GM21786 (cell line): ENCODE results near the gene FLAD1.
"Not testable (repeated sequence)": the region's sequence is repeated elsewhere in the genome, so short reads cannot be mapped to it uniquely, and the experiment has no call there.

ENCODE experiments used
- ATAC-seq: cut with Tn5 transposase; IDR thresholded peaks from one replicate; pipeline ENCODE4 v1.9.1; 2021; ENCODE audit not compliant: unreplicated experiment

FLAD1 gene

GRCh38 chr1:154967331-154967950 is 15.7 kb upstream of the FLAD1 start:
- no peak for ATAC-seq

- ATAC-seq, result no peak
These were observed 14.4 kb upstream of the FLAD1 start for GRCh38 chr1:154968731-154969130.

GRCh38 chr1:154969246-154969645 is 13.9 kb upstream of the FLAD1 start:
- ATAC-seq, result no peak

- ATAC-seq, result no peak
These were observed 13.2 kb upstream of the FLAD1 start for GRCh38 chr1:154969860-154970452.

GRCh38 chr1:154970631-154971340 is 12.4 kb upstream of the FLAD1 start, which contains the start of gene SHC1:
Gene SHC1, minus strand, starts transcription at chr1:154970747. Its CDS starts 221 bp downstream, at chr1:154970526.
- ATAC-seq, result no peak

- ATAC-seq, result no peak
These were observed 11.7 kb upstream of the FLAD1 start for GRCh38 chr1:154971341-154971998.

GRCh38 chr1:154972213-154972516 is 11.0 kb upstream of the FLAD1 start:
- ATAC-seq, result no peak

GRCh38 chr1:154972517-154973343 is 10.4 kb upstream of the FLAD1 start:
- no peak for ATAC-seq

- ATAC-seq, result peak; percentile 21
These were observed 9.6 kb upstream of the FLAD1 start for GRCh38 chr1:154973344-154974101.

- peak; percentile 77 for ATAC-seq
These were observed 8.9 kb upstream of the FLAD1 start, which contains the start of gene CKS1B for GRCh38 chr1:154974102-154974807. Gene CKS1B, plus strand, starts transcription at chr1:154974681. Its CDS starts 65 bp downstream, at chr1:154974746.

GRCh38 chr1:154974808-154975408 is 8.2 kb upstream of the FLAD1 start:
- peak; percentile 43 for ATAC-seq

- ATAC-seq, result no peak
These were observed 7.6 kb upstream of the FLAD1 start for GRCh38 chr1:154975409-154976059.

GRCh38 chr1:154977762-154978161 is 5.4 kb upstream of the FLAD1 start:
- ATAC-seq, result not testable (repeated sequence)

- ATAC-seq, result no peak
These were observed 4.8 kb upstream of the FLAD1 start for GRCh38 chr1:154978360-154978759.

- no peak for ATAC-seq
These were observed 803 bp upstream of the FLAD1 start for GRCh38 chr1:154982341-154982740.

GRCh38 chr1:154983776-154984466 is 777 bp downstream of the FLAD1 start:
- ATAC-seq, result no peak

GRCh38 chr1:154986736-154987135 is 3.6 kb downstream of the FLAD1 start:
- ATAC-seq, result not testable (repeated sequence)

- ATAC-seq, result no peak
These were observed 4.2 kb downstream of the FLAD1 start for GRCh38 chr1:154987326-154987725.
